Left lung (tissue), 10 donors: ENCODE data around the gene GABRA4. TPM values are rescaled to one million over a fixed set of nuclear protein-coding genes. Genes with fewer than 3 reads are reported as not detected.

Source experiments
- ATAC-seq: fragments of 200-7000 bp; cut with Tn5 transposase; one replicate; pipeline ENCODE4 v1.9.1; 2020; ENCODE audit warnings: moderate library complexity
- DNase-seq, 4 donors: peaks; one replicate each; pipeline ENCODE4 v3.0.0-alpha.2; 2013 to 2020
- H3K27ac ChIP-seq, 2 donors: fragments of 200-600 bp; sonication (generic) in 1 of 2; one replicate each; pipeline versions ENCODE4 v1.5.0 to v1.8.0; 2020 to 2021
- H3K27me3 ChIP-seq, 2 donors: fragments of 200-600 bp; sonication (generic) in 1 of 2; one replicate each; pipeline versions ENCODE4 v1.5.0 to v1.8.0; 2020 to 2021
- H3K36me3 ChIP-seq, 2 donors: fragments of 200-600 bp; sonication (generic) in 1 of 2; one replicate each; pipeline versions ENCODE4 v1.5.0 to v1.8.0; 2020 to 2021
- H3K4me1 ChIP-seq, 2 donors: fragments of 200-600 bp; one replicate each; pipeline ENCODE4 v1.8.0; 2021
- H3K4me3 ChIP-seq, 2 donors: fragments of 200-600 bp; sonication (generic) in 1 of 2; one replicate each; pipeline versions ENCODE4 v1.5.0 to v1.8.0; 2020 to 2021; ENCODE audit warnings: mild to moderate bottlenecking in 1 of 2
- H3K9me3 ChIP-seq, 2 donors: fragments of 200-600 bp; sonication (generic) in 1 of 2; one replicate each; pipeline versions ENCODE4 v1.5.0 to v1.8.0; 2020 to 2021
- intact Hi-C, 2 donors: fragments of 100-400 bp; cut with DNase I; formaldehyde crosslinking; loops; one replicate each; pipeline versions ENCODE4 v1.11.2 to v1.14.2; 2022
- polyA plus RNA-seq, 6 donors: library from polyadenylated mRNA; unstranded; fragments of 120-200 nt; gene quantifications; one replicate each; pipeline ENCODE4 v1.2.1, GENCODE V29; 2013; ENCODE audit not compliant: insufficient read length in 6 of 6
- total RNA-seq, 2 donors: library from RNA; stranded (reverse); fragmentation: NEBNext Ultra II Directional; extraction: Animal tissue kit (Norgen Biotek cat#: 25700); gene quantifications; one replicate each; pipeline ENCODE4 v1.2.1, GENCODE V29; 2021
- TF ChIP-seq, protein P1 (sequence below), 2 donors: fragments of 200-600 bp; sonication (generic) in 1 of 2; IDR thresholded peaks; one replicate each; pipeline versions ENCODE4 v1.5.0 to v1.8.0; 2021; ENCODE audit warnings: antibody characterized with exemption in 2 of 2
- donor health status: DM: no; HTN: yes; CAD: no.
- donor health status: DM: no; HTN: no; CAD: no.

GABRA4 gene
- total and polyA plus RNA-seq, 8 donors: 0.03 to 0.11 TPM; not detected in 6

DNA sequence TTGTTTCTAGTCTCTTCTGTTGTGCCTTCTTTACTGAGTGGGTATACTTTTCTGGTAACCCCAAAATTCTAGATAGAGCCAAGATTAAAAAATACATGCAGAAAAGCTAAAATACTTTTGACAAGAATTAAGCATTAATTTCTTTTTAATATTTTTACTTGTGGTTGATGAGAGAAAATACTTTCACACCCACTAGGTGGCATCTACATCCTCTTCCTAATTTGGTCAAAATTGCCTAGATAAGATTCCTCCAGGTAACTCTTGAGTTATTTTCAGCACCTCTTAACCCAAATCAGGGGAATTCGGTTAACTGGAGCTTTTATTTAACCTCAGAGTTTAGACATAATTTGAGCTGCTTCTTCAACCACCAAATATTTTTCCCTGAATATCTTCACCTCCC is 55.9 kb downstream of the GABRA4 start:
- ATAC-seq: no peak
- no peak overlapping the region for H3K27ac ChIP-seq
- DNase-seq: no peak
- H3K4me1 ChIP-seq: no peaks in the 10 kb centered on the region
- H3K27me3 ChIP-seq: no peaks in the 10 kb centered on the region
- TF ChIP-seq, protein P1, sequence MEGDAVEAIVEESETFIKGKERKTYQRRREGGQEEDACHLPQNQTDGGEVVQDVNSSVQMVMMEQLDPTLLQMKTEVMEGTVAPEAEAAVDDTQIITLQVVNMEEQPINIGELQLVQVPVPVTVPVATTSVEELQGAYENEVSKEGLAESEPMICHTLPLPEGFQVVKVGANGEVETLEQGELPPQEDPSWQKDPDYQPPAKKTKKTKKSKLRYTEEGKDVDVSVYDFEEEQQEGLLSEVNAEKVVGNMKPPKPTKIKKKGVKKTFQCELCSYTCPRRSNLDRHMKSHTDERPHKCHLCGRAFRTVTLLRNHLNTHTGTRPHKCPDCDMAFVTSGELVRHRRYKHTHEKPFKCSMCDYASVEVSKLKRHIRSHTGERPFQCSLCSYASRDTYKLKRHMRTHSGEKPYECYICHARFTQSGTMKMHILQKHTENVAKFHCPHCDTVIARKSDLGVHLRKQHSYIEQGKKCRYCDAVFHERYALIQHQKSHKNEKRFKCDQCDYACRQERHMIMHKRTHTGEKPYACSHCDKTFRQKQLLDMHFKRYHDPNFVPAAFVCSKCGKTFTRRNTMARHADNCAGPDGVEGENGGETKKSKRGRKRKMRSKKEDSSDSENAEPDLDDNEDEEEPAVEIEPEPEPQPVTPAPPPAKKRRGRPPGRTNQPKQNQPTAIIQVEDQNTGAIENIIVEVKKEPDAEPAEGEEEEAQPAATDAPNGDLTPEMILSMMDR (IDR thresholded peaks at IDR 0.05): no peak
- H3K36me3 ChIP-seq: no peaks in the 10 kb centered on the region
- H3K9me3 ChIP-seq: no peaks in the 10 kb centered on the region
- H3K4me3 ChIP-seq: no peak overlapping the region
- intact Hi-C loops: loop anchor here in 1 of 2 donors (10.0 kb wide), 1 partner anchor 447 kb away; no protein-coding TSS in a partner anchor

DNA sequence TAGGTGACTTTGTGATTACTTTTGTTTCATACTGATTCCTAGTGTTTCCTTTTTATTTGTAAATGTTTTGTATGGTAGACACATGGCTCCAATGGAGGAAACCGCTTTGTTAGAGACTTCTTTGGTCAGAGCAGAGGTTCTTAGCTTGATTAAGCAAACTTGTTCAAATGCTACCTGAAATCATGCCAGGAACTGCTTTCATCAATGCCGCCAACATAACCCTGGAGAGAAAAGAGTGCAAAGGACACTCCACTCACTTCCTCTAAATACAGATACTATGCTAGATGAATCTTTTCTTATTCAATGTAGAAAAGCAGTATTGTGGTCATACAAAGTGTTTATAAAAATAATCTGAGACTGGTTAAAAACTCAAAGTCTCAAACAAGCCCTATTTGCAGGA is 58.7 kb downstream of the GABRA4 start:
- no peak for ATAC-seq
- H3K4me3 ChIP-seq: no peak overlapping the region
- no peaks in the 10 kb centered on the region for H3K9me3 ChIP-seq
- no peaks in the 10 kb centered on the region for H3K36me3 ChIP-seq
- no peaks in the 10 kb centered on the region for H3K4me1 ChIP-seq
- intact Hi-C loops: loop anchor here in 1 of 2 donors (10.0 kb wide), 1 partner anchor 450 kb away; no protein-coding TSS in a partner anchor
- TF ChIP-seq, protein P1 (IDR thresholded peaks at IDR 0.05): no peak
- H3K27me3 ChIP-seq: no peaks in the 10 kb centered on the region
- H3K27ac ChIP-seq: no peak overlapping the region
- DNase-seq: peak in 2 of 4 donors; percentile 3 to 21

DNA sequence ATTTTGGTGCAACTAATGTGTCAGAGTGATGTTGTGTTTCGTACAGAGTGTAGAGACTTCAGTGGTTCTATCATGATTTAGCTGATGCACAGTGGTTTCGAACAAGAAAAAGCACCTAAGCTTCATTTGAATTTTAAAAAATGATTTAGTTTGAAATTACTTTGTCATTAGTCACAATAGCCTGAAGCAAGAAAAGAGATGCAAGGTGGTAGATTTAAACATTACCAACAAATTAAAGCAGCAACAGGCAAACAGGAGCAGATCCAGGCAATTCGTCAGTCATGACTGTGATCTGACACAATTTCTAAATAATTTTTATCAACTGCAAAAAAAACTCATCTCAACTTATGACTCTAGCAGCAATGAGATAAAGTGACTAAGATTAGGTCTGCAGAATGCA is 59.7 kb downstream of the GABRA4 start:
- Histone ChIP-seq H3K36me3 (no peaks in the 10 kb centered on the region), H3K27ac (no peak overlapping the region), H3K9me3 (no peaks in the 10 kb centered on the region), H3K27me3 (no peaks in the 10 kb centered on the region), H3K4me1 (no peaks in the 10 kb centered on the region), H3K4me3 (no peak overlapping the region)
- intact Hi-C loops: loop anchor here in 1 of 2 donors (10.0 kb wide), 1 partner anchor 451 kb away; no protein-coding TSS in a partner anchor
- ATAC-seq (no peak), DNase-seq (no peak)
- TF ChIP-seq, protein P1 (IDR thresholded peaks at IDR 0.05): no peak

DNA sequence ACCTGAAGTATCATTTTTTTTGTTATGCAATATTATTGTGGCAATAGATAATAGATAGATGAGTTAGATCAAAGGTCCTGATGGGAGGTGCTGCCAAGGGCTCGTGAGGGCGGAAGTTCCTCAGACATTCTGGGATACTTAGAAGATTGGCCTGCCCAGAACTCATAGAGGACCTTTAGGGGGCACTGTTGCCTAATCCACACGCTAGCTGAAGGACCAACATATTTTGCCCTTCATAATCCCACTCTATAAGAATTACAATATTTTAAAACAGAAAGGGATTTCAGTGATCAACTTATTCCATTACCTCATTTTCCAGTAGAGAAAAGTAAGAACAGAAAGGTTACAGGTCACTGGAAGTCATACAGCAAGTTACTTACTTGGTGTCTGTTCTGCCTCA is 61.4 kb downstream of the GABRA4 start:
- H3K36me3 ChIP-seq: no peaks in the 10 kb centered on the region
- peak in 2 of 4 donors; percentile 13 to 52 for DNase-seq
- no peaks in the 10 kb centered on the region for H3K27me3 ChIP-seq
- TF ChIP-seq, protein P1 (IDR thresholded peaks at IDR 0.05): peak in 1 of 2 donors; percentile 43
- no peaks in the 10 kb centered on the region for H3K4me1 ChIP-seq
- intact Hi-C loops: loop anchor here in 1 of 2 donors (10.0 kb wide), 1 partner anchor 453 kb away; no protein-coding TSS in a partner anchor
- no peak overlapping the region for H3K27ac ChIP-seq
- peak; percentile 86 for ATAC-seq
- no peak overlapping the region for H3K4me3 ChIP-seq
- H3K9me3 ChIP-seq: no peaks in the 10 kb centered on the region

DNA sequence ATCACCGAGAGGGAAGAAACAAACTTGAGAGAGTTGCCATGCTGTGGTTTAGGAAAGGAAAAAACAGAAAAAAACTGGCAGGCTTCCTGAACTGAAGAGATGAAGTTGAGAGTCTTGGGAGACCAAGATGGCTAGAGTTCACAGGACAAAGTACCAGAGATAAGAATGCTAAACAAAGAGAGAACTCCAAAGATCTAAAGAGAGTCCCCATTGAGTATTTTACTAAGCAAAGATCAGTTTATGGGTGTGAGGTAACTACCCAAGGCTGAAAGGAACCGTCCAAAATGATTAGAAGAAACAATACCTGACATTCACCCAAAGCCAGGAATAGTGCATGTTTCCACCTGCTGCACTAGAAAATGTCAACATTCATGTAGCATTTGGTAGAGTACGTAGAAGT is 62.5 kb downstream of the GABRA4 start:
- TF ChIP-seq, protein P1 (IDR thresholded peaks at IDR 0.05): no peak
- no peaks in the 10 kb centered on the region for H3K27me3 ChIP-seq
- DNase-seq (no peak), ATAC-seq (no peak)
- no peak overlapping the region for H3K4me3 ChIP-seq
- H3K9me3 ChIP-seq: no peaks in the 10 kb centered on the region
- intact Hi-C loops: loop anchor here in 1 of 2 donors (10.0 kb wide), 1 partner anchor 454 kb away; no protein-coding TSS in a partner anchor
- no peaks in the 10 kb centered on the region for H3K4me1 ChIP-seq
- H3K27ac ChIP-seq: no peak overlapping the region
- H3K36me3 ChIP-seq: no peaks in the 10 kb centered on the region
